DND-41 (cell line): ENCODE results near the gene SLAMF8.

ENCODE experiments used
- ATAC-seq: fragments of 200-7000 bp; cut with Tn5 transposase; 3 replicates; pipeline ENCODE4 v1.9.1; 2021; ENCODE audit warnings: low read depth; ENCODE audit not compliant: insufficient read depth
- DNase-seq: peaks from one replicate; pipeline ENCODE4 v3.0.0-alpha.2; 2020
- H2AFZ ChIP-seq: 2 replicates; pipeline ENCODE4 v1.6.0; 2012; ENCODE audit warnings: low read depth, low read length
- H3K27ac ChIP-seq: 2 replicates; pipeline ENCODE4 v1.5.1; 2012; ENCODE audit warnings: low read length, inconsistent platforms
- H3K27me3 ChIP-seq: fragments of 200-600 bp; sonication (generic); 2 replicates; pipeline ENCODE4 v1.6.0; 2012; ENCODE audit warnings: low read length, mild to moderate bottlenecking, inconsistent platforms; ENCODE audit not compliant: insufficient read depth, poor library complexity
- H3K36me3 ChIP-seq: 2 replicates; pipeline ENCODE4 v1.5.1; 2012; ENCODE audit warnings: low read length, inconsistent platforms; ENCODE audit not compliant: insufficient read depth
- H3K4me1 ChIP-seq: 2 replicates; pipeline ENCODE4 v1.5.1; 2012; ENCODE audit warnings: mild to moderate bottlenecking, low read length; ENCODE audit not compliant: insufficient read depth
- H3K4me2 ChIP-seq: 2 replicates; pipeline ENCODE4 v1.6.0; 2012; ENCODE audit warnings: mild to moderate bottlenecking, moderate library complexity, low read length, inconsistent platforms; ENCODE audit not compliant: insufficient read depth
- H3K4me3 ChIP-seq, 2 experiments: fragments of 200-600 bp in 1 of 2; shearing (Covaris generic) in 1 of 2; 2 replicates each; pipeline ENCODE4 v1.5.1; 2012 to 2016; ENCODE audit warnings: inconsistent platforms in 2 of 2, low read length in 2 of 2, mild to moderate bottlenecking in 2 of 2, low read depth in 1 of 2, moderate library complexity in 1 of 2
- H3K79me2 ChIP-seq: 2 replicates; pipeline ENCODE4 v1.6.0; 2012; ENCODE audit warnings: low read length, inconsistent platforms; ENCODE audit not compliant: insufficient read depth
- H3K9ac ChIP-seq: 2 replicates; pipeline ENCODE4 v1.6.0; 2012; ENCODE audit warnings: low read depth, mild to moderate bottlenecking, inconsistent platforms, low read length, moderate library complexity
- H3K9me3 ChIP-seq: 2 replicates; pipeline ENCODE4 v1.5.1; 2012; ENCODE audit warnings: low read length, moderate library complexity, mild to moderate bottlenecking, inconsistent platforms; ENCODE audit not compliant: insufficient read depth, severe bottlenecking
- H4K20me1 ChIP-seq: 2 replicates; pipeline ENCODE4 v1.6.0; 2012; ENCODE audit warnings: low read length; ENCODE audit not compliant: insufficient read depth
- CTCF ChIP-seq: IDR thresholded peaks from 2 replicates; pipeline ENCODE4 v1.5.1; 2012; ENCODE audit warnings: borderline replicate concordance, low read length, moderate library complexity, mild to moderate bottlenecking; ENCODE audit not compliant: poor library complexity, severe bottlenecking; ENCODE audit errors: extremely low read depth
- EZH2 ChIP-seq: IDR thresholded peaks from 3 replicates; pipeline ENCODE4 v1.6.1; 2012; ENCODE audit warnings: borderline replicate concordance, low read depth, mild to moderate bottlenecking, moderate library complexity, low read length, inconsistent platforms; ENCODE audit not compliant: severe bottlenecking

Gene SLAMF8

GRCh38 chr1:159829822-159830465, 3.3 kb downstream of the SLAMF8 start:
- Histone ChIP-seq H2AFZ (no peak overlapping the region), H3K4me1 (peaks cover 8% of the 10 kb centered on the region), H3K27me3 (no peaks in the 10 kb centered on the region), H3K27ac (no peak overlapping the region), H3K4me2 (no peak overlapping the region), H3K4me3 (no peak overlapping the region), H4K20me1 (no peaks in the 10 kb centered on the region), H3K9me3 (no peaks in the 10 kb centered on the region), H3K36me3 (no peaks in the 10 kb centered on the region), H3K9ac (no peak overlapping the region), H3K79me2 (no peaks in the 10 kb centered on the region)
- ATAC-seq (no peak), DNase-seq (no peak)
- no peak for TF ChIP-seq CTCF
- TF ChIP-seq EZH2 = no peak

GRCh38 chr1:159830722-159831121, 4.0 kb downstream of the SLAMF8 start:
- Histone ChIP-seq H3K4me2 (no peak overlapping the region), H3K36me3 (no peaks in the 10 kb centered on the region), H3K4me1 (peaks cover 6% of the 10 kb centered on the region), H3K4me3 (no peak overlapping the region), H3K27me3 (no peaks in the 10 kb centered on the region), H3K9ac (no peak overlapping the region), H3K27ac (no peak overlapping the region), H3K9me3 (no peaks in the 10 kb centered on the region), H4K20me1 (no peaks in the 10 kb centered on the region), H2AFZ (no peak overlapping the region), H3K79me2 (no peaks in the 10 kb centered on the region)
- no peak for TF ChIP-seq CTCF
- no peak for TF ChIP-seq EZH2
- ATAC-seq (no peak), DNase-seq (no peak)

- no peak overlapping the region for H3K9ac ChIP-seq
- TF ChIP-seq CTCF (no peak), EZH2 (no peak)
- no peak overlapping the region for H3K27ac ChIP-seq
- no peaks in the 10 kb centered on the region for H3K36me3 ChIP-seq
- no peaks in the 10 kb centered on the region for H3K79me2 ChIP-seq
- H3K4me1 ChIP-seq = no peaks in the 10 kb centered on the region
- no peaks in the 10 kb centered on the region for H3K27me3 ChIP-seq
- H3K4me2 ChIP-seq = no peak overlapping the region
- DNase-seq = no peak
- H4K20me1 ChIP-seq = no peaks in the 10 kb centered on the region
- no peak for ATAC-seq
- no peaks in the 10 kb centered on the region for H3K9me3 ChIP-seq
- H2AFZ ChIP-seq = no peak overlapping the region
- no peak overlapping the region for H3K4me3 ChIP-seq
Measured at GRCh38 chr1:159831412-159832141, 4.9 kb downstream of the SLAMF8 start.
